ENCODE data around the gene GSG1L.

GSG1L gene

GRCh38 chr16:27806986-27807385 lies 256.5 kb downstream of the GSG1L start:
- DNase-seq, result no peak

- DNase-seq, result no peak
Observed at GRCh38 chr16:27806388-27806787, 257.1 kb downstream of the GSG1L start.

- DNase-seq, result no peak
Observed at GRCh38 chr16:27805828-27806351, 257.6 kb downstream of the GSG1L start.

- no peak for DNase-seq
Observed at GRCh38 chr16:27803775-27804549, 259.6 kb downstream of the GSG1L start.

- no peak for DNase-seq
Observed at GRCh38 chr16:27802664-27803439, 260.7 kb downstream of the GSG1L start.

GRCh38 chr16:27801289-27801945 lies 262.1 kb downstream of the GSG1L start:
- no peak for DNase-seq

- DNase-seq, result no peak
Observed at GRCh38 chr16:27800817-27801216, 262.7 kb downstream of the GSG1L start.

GRCh38 chr16:27799896-27800295 lies 263.6 kb downstream of the GSG1L start:
- DNase-seq, result no peak

- no peak for DNase-seq
Observed at GRCh38 chr16:27798241-27798640, 265.3 kb downstream of the GSG1L start.

- no peak for DNase-seq
Observed at GRCh38 chr16:27795992-27796614, 267.4 kb downstream of the GSG1L start.

- DNase-seq, result no peak
Observed at GRCh38 chr16:27793249-27793622, 270.3 kb downstream of the GSG1L start.

- DNase-seq, result no peak
Observed at GRCh38 chr16:27792486-27793248, 270.8 kb downstream of the GSG1L start.

- DNase-seq, result no peak
Observed at GRCh38 chr16:27791404-27791719, 272.2 kb downstream of the GSG1L start.

- DNase-seq, result no peak
Observed at GRCh38 chr16:27790546-27791403, 272.7 kb downstream of the GSG1L start.

GRCh38 chr16:27789595-27790241 lies 273.8 kb downstream of the GSG1L start:
- no peak for DNase-seq

- no peak for DNase-seq
Observed at GRCh38 chr16:27789150-27789549, 274.4 kb downstream of the GSG1L start.

- no peak for DNase-seq
Observed at GRCh38 chr16:27787665-27788064, 275.8 kb downstream of the GSG1L start.

GRCh38 chr16:27786923-27787625 lies 276.4 kb downstream of the GSG1L start:
- no peak for DNase-seq

- DNase-seq, result no peak
Observed at GRCh38 chr16:27786221-27786922, 277.1 kb downstream of the GSG1L start.

GRCh38 chr16:27785307-27785678 lies 278.2 kb downstream of the GSG1L start:
- DNase-seq, result no peak
